A673 (cell line): Measurements from ENCODE around the gene CTNNA2.

Source experiments
- EZH2 ChIP-seq: fragments of 200-600 bp; sonication (generic); IDR thresholded peaks from 2 replicates; pipeline ENCODE4 v1.6.1; 2017; ENCODE audit warnings: borderline replicate concordance, low read depth, mild to moderate bottlenecking, mixed read lengths, antibody characterized with exemption, low read length; ENCODE audit not compliant: poor library complexity, severe bottlenecking
- TF ChIP-seq, protein P1 (sequence below): fragments of 300-800, 200-600 bp; sonication (generic); conservative IDR thresholded peaks from 2 replicates; pipeline ENCODE4 v1.5.1; 2017; ENCODE audit warnings: low read depth, mild to moderate bottlenecking, antibody characterized with exemption, low read length, moderate library complexity, mixed read lengths

DNA sequence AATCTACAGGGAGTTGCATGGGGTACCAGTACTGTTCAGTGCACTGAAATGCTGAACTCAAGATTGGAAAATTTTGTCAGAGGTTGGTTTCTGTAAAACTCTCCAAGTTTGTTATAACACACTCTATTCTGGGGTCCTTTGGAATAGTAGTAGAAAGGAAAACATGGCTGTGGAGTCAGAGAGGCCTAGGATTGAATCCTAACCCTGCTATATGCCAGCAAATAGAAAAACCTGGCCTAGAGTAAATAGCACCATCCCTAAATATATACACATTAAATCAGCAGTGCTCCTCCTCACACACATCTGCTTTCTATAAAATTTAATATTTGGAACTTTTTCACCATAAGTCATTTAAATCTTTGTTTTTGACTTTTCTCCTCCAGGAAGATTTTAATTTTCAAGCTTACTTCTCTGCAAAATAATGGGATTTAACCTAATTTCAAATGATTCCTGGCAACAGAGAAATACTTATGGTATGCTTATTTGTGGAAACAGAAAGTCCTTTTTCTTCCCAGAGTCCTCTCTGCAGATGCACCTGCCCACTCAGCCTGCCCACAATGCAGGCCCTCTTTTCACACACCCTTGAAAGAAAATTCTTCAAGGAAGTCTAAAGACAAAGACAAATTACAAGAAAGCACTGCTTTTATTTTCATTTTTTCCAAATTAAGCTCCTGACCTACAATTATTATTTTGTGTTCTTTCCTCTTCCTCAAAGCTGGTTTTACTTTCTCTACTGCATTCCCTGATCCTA lies 989.2 kb downstream of the CTNNA2 start:
- TF ChIP-seq EZH2 = no peak
- TF ChIP-seq, protein P1, sequence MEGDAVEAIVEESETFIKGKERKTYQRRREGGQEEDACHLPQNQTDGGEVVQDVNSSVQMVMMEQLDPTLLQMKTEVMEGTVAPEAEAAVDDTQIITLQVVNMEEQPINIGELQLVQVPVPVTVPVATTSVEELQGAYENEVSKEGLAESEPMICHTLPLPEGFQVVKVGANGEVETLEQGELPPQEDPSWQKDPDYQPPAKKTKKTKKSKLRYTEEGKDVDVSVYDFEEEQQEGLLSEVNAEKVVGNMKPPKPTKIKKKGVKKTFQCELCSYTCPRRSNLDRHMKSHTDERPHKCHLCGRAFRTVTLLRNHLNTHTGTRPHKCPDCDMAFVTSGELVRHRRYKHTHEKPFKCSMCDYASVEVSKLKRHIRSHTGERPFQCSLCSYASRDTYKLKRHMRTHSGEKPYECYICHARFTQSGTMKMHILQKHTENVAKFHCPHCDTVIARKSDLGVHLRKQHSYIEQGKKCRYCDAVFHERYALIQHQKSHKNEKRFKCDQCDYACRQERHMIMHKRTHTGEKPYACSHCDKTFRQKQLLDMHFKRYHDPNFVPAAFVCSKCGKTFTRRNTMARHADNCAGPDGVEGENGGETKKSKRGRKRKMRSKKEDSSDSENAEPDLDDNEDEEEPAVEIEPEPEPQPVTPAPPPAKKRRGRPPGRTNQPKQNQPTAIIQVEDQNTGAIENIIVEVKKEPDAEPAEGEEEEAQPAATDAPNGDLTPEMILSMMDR = no peak
